Fibroblast of upper back skin (primary cell): ENCODE results near the gene TBX15.
"Not testable (repeated sequence)": the region's sequence is repeated elsewhere in the genome, so short reads cannot be mapped to it uniquely, and the experiment has no call there.

Source experiments
- DNase-seq: peaks from one replicate; pipeline ENCODE4 v3.0.0-alpha.2; 2013

TBX15 gene

DNA sequence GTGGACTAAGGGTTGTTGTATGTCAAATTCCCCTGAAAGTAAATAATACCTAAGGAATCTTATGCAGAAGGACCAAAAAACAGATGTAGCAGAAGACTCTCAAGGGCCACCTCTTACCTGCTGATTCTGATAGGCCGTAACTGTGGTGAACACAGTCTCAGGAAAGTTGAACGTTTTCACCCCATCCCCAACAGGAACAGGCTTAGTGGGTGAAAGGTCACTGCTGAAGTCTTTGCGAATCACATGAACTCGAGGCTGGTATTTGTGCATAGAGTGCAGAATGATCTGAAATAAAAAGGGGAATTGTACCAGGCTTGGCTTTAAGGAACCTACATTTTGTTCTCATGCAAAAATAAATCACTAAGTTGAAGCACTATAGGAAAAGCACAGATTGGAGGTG, 64.8 kb downstream of the TBX15 start:
- no peak for DNase-seq

DNA sequence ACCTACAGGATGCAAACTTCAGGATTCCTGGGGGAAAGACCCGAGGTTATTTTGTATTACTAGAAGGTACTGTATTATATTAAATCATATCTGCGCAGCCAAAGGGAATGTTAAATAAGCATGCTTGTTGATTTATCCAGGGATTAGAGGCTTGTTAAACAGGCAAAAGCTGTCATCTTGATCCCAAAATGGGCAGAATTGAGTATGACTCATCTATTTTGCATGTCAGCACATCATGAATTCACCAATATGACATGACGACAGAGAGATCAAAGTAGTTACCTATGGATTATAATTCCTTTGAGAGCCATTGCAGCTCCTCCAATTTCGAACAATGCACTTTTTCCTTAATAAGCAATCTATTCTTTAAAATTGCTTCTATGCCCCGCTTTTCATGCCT, 66.1 kb downstream of the TBX15 start:
- DNase-seq, result peak; percentile 49

DNA sequence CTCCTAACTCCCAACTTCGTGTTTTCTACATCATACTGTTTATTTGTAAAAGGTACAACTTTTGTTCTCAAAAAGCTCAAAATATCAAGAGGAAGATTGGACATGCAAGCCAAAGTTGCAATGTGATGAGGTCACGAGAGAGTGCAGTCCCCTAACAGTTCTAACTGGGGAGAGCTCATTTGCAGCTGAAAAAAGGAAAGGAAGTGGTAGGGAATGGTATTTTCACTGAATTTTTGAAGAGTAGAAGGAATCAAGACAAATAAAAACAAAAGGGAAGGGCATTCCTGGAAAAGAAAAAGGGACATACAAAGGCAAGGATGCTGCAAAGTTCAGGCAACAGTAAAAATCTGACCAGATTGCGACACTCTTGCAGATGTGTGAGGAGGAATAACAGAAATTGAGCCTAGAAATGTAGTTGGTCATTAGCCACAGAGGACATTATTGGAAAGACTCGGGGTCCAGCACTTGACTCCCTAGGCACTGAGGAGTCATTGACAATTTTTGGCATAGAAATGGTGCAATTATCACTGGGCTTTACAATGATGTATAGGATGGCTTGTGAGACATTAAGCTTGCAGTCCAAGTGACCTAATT, 67.9 kb downstream of the TBX15 start:
- DNase-seq, result no peak

DNA sequence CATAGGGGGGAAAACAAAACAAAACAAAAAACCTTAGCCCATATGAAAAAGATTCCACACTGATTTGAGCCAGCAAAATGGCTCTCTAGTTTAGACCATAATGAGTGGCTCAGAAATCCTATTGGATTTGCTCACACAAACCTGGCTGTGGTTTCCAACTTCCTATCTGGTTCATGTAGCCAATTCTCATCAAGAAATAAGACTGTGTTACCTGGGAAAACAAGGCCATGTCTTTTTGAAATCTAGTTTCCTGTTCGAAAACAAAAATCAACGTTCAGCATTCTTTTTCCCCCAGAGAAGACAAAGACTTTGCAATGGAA, 69.2 kb downstream of the TBX15 start:
- no peak for DNase-seq

DNA sequence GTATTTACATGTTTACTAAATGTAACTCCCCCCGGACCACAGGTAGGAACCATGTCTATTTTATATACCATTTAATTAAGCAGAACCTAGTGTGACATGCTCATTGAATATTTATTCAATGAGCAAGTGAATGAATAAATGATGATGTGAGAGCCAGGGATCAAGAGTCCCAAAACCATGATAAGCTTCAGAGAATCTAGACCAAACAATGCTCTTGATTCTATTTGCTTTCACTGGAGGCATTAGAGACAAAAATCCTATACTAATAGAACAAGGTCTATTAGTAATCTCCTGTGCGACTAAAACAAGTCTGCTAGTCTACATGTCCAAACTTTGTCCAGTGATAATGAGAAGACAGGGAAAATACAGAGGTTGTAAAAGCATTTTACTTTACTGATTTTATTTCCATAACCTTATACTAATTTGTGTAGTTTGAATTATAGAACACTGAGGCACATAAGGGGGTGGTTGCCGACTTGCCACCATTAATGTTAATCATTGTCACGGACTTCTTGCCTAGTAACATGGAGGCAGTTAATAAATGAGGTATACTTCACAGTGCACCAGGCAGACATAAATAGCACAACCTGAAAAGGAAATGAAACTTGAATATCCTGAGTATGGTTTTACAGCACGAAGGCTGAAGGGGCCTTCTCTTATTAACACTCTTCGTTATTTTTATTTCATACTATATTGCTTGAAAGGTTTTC, 69.8 kb downstream of the TBX15 start:
- no peak for DNase-seq

DNA sequence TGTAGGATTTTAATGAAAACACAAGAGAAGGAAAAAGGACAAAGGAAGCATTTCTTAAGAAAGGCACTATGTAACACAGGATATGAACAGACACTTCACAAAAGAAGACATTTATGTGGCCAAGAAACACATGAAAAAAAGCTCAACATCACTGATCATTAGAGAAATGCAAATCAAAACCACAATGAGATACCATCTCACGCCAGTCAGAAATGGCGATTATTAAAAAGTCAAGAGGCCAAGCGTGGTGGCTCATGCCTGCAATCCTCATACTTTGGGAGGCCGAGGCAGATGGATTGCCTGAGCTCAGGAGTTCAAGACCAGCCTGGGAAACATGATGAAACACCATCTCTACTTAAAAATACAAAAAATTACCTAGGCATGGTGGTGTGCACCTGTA, 71.8 kb downstream of the TBX15 start:
- DNase-seq, result not testable (repeated sequence)

DNA sequence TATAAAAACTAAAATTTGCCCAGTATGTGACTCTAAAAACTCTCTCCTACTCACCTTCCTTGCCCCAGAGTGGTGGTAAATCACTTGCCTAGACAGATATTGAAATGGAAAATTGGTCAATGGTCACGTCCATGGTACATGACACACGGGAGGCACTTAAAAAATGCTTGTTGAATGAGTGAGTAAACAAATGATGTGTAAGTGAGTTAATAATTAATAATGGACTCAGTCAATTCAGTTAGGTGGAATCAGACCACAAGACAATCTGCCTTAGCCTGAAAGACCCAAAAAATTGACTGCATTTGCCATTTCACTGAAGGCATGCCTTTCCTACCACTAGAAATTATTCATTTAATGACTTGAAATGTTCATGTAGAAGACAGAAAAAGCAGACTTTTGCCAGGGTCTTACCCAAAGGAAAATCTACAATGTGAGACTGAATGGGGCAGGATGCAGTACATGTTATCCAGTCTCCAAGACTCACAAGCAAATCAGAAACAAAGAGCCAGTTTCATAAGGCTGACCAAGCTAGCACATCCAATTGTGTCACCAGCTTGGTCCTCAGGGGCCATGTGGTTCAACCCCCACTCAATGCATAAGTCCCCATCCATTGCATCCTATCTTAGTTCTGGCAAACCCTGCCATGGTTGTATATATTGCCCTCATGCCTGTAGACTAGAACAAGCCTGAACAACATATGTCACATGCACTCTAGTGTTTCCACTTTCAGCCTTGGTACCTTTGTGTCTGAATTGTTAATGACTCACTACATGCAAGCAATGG, 73.6 kb downstream of the TBX15 start:
- no peak for DNase-seq

DNA sequence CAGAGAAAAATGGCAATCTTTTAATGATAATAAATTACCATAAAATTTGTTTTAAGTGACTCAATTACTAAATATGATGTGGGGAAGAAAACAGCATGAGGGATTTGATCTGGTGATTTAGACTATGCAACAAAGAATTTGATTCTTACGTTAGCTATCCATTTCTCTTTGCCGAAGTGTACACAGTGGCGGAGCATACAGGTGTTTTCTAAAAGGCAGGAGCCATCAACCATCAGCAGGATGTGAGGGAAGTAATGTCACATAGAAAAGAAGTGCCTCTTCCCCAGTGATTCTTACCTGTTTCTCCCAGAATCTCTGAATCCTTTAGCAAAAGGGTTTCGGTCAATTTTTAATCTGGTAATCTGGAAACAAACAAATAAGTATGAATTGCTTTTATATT, 74.3 kb downstream of the TBX15 start:
- DNase-seq, result no peak

DNA sequence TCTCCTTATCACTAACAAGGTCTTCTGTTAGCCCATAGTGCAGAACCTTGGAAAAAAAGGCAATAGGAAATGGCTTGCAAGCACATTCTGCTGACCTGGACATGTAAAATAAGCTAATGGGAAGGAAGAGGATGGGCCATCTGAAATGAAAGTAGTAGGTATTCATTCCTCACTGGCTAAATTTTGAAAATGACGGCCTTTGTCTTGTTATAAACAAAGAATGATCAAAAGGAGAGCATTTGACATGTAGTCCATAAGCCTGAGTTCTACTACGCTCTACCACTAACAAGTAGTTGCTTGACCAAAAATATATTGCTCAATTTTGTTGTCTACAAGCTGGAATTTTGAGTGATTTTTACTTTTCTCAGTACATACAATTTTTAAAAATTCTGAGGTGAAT, 75.6 kb downstream of the TBX15 start:
- no peak for DNase-seq

DNA sequence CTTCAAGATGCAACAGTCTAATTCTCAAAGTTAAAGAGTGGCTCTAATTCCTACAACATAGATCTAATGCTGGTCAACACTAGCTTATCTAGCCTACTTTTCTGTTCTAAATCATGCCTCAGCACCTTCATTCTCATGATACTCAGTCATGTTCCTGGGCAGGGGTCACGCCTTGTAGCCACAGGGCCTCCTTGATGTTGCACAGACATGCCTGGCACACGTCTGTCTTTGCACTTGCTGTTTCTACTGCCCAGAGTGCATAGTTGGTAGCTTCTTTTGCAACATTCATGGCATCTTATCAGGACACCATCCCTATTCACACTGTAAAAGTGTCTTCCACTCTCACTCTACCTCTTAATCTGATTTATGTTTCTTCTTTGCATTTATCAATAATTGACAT, 76.6 kb downstream of the TBX15 start:
- no peak for DNase-seq

DNA sequence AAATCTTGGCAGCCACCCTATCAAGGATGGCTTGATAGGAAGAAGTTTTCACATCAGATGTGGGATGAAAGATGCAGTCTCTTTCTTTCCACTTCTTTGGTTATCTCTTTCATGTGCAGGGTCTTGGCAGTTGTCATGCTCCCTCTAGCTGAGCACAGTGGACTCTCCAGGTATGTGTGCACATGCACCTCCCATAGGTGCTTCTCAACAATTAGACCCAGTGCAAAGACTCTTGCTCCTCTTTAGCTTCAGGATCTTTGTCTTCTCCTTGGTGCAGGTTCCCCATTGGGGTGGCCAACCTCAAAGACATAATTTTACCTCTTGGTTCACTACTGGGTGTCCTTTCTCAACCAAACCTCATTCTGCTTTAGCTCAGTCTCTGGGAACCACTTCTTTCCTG, 80.7 kb downstream of the TBX15 start:
- no peak for DNase-seq

DNA sequence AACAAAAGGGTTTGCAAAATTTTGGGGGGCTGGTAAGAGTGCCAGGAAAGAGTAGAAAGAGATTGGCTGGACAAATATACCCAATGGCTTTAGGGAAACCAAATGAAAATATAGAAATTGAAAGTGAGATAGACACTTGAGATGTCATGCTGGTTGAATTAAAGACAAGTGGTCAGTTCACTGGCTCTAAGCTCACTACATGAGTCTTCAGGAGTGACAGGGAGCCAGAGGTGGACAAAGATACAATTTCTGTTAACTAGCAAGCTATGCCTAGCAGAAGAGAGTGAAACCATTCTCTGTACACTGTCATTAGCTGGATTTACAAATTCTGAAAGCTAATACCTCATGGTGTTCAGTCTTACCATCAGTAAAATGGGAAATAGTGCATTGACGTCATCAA, 82.5 kb downstream of the TBX15 start:
- no peak for DNase-seq

DNA sequence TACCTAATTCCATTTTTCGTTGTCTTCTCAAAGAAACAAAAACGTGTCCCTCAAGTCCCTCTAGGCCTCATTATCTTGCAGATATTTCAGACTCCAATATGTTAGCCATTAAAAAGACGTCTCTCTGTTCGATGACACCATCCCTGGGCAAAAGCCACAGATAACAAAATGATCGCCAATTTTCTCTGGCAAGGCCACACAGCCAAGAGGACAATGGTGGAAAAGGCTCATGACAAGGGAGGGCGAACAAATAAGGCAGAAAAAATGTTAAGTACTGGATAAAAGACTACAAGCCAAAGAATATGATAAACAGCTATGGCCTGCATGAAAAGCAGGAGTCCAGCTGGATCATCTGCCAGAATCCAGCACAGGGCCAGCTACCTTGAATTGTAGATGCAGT, 82.9 kb downstream of the TBX15 start:
- DNase-seq, result no peak

DNA sequence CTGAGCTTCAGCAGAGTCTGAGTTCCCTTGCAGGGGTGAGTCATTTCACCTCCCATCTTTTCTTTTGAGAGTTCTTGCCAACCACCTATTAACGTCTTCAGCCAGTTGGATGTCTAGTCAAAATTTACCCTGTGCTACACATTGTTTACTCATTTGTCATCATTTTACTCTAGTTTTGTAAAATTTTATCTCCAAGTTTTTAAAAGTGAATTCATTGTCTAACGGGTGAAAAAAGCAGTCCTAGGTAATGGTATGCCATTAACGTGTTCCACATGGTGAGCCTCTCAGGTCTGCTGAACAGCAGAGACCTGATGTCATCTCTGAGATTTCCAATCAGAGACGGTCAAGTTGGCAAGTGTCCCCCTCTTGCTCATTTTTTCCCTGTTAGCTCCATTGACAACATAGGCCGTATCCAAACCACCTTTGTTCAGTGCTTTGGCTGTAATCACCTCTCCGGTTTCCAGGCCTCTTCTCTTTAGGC, 85.4 kb downstream of the TBX15 start:
- peak; percentile 85 for DNase-seq

DNA sequence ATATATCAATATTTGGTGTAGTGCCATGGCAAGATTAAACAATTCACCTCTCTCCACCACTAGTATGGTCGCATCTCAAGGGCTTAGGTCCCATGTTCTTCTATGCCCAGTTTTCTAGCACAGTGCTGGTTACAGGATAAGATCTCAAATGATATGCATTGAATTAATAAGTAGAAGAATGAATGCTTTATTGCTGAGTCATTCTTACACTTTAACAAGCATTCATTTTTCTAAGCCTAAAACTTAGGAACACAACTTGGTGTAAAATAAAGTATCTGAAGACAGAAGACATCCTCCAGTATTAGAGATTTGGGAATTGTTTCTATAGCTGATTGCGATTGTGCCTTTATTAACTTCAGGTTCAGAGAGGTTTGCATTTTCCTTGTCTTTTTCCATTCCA, 85.8 kb downstream of the TBX15 start:
- DNase-seq, result peak; percentile 18

DNA sequence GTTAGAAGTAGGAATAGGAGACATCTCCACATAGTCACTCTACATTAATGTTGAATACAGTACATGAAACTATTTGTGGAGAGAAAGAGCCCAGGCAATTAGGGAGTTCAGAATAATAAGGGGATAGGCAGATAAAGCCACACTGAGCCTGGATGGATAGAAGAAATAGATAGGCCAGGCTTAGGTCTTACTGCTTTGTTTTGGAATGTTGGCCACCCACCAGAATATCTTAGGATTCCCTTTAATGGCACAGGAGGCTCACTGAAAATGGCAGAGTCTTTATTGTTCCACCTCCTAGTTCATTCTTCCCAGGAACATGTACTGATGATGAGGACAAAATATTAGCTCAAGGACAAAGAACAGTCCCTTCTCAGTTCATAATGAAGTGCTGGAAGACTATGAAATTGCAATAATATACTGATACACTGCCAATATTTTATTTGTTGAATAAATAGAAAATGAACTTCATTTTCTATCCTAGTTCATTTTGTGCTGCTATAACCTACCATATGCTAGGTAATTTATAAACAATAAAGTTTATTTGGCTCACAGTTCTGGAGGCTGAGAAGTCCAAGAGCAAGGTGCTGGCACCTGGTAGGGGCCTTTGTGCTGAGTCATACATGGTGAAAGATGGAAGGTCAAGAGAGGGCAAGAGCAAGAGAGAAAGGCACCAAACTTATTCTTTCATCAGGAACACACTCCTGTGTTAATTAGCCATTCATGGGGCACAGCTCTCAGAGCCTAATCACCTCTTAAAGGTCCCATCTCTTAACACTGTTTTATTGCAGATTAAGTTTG, 87.3 kb downstream of the TBX15 start:
- peak; percentile 34 for DNase-seq

DNA sequence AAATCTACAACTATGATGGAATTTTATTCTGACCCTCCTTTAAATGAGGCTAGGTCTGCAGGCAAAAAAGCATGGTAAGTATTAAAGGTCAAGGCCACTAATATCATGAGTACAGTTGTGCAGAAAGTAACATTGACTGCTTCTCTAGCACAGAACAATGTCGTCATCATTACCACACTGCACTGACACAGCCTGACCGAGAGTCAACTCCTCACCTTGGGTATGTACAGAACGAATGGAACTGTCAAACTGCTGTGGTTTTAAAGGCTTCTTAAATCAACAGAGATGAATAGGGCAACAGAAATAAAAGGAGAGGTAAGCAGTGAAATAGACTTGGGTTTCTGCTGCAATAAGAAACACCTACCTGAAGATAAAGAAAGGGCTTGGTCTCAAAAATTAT, 88.8 kb downstream of the TBX15 start:
- DNase-seq, result no peak

DNA sequence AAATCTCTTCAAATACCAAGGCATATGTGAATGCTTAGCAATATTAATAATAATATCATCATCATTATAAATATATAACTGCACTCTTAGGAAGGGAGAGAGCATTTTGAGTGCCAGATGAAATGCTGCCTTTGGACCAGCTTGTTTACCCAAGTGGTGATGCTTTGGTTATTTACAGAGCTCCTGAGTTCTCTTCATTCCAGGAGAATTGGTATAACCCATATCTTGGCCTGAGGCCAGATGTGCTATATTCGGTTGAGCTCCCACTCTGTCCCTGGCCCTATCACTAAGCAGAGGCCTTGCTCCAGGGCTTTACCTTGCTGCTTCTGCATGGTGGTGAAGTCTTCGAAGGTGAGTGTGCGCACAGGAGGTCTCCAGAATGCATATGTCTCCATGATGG, 89.4 kb downstream of the TBX15 start:
- DNase-seq, result no peak

DNA sequence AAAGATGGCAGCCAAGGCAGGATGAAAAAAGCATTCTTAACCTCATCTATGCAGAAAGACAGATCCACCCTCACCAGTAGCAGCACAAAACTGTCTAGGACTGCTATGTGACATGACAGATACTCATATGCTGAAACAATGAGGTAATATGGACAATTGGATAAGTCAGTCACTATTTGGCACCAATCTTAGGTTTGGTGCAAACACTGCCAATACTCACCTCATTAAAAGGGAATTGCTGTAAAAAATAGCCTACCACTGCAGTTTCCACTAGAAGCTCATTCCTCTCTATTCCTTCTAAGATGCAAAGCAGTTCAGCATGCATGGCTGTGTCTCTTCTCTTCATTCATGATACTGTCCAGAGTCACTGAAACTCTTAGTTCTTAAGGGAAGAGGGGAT, 91.7 kb downstream of the TBX15 start:
- no peak for DNase-seq

DNA sequence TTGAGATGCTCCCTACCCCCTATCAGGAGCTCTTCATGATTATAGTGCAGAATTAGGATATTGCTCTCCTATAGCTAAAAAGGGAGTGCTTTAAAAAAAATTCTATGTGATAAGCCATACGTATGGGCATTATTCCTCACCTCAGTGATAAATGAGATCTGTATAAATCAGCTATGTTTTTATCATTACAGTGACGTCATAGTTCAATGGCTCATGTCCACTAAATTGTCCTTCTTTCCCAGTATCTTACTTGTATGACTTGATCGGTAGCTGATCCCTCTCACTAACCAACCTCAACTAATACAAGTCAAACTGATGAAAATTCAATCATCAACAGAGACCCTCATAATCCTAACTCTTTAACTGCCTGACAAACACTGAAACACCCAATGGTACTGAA, 93.3 kb downstream of the TBX15 start:
- DNase-seq, result no peak

DNA sequence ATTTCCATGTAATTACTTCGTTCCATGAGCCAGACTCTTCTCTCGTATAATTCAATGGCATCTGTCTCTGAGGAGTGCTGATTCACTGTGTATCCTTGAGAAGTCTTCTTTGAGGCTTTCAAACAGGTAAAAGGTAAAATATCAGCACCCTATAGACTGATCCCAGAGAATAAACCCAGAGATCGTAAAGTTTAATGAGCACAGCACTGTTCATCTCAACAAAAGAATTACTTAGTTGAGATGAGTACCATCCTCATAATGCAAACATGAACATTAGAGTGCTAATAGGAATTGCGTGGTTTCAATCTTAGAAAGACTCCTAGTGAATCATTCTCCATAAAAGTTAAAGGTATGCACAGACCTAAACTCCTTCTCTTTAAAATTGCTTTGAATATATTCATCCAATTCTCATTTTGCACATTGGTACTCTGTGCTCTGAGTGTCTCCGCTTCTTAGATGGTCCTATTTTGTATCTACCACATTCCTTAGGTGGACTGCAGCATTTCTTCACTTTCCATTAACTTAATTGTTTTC, 97.2 kb downstream of the TBX15 start:
- peak; percentile 21 for DNase-seq

DNA sequence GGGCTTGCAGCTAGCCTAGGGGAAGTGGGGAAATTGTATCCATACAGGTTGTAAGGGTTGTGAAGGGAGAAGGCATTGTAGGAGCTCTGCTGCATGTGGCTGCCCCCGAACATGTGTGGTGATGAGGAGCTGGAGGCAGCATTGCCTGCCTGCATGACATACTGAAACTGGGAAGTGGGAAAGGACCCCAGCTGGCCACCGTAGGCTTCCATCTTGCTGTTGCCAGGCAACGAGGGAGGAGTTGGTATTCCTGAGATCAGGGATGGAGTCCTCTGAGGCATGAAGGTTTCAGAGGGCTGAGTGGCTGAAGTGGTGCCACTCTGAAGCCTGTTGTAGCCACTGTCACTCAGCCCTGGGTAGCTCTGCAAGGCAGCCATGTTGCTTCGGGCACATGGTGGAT, 103.2 kb downstream of the TBX15 start:
- no peak for DNase-seq

DNA sequence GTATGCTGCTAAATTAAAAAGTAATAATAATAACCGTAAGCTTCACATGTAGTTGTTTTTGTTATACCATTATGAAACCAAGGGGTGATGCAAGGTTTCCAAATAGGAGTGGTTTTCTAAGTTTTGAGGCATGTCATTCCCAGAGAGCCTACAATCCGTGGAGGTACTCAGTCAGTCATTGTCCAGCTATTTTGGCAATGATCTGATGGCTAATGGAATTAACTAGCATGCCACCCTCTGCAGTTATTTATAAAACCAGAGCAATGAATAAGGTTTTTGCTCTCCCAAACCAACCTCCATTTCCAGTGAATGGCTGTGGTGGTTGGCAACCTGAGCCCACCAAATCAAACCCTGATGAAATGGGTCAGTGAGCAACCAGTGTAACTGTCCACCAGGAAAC, 106.4 kb downstream of the TBX15 start:
- peak; percentile 31 for DNase-seq
